Heart right ventricle (tissue), 16 donors: ENCODE data around the gene RARS2. TPM values are rescaled to one million over a fixed set of nuclear protein-coding genes. Genes with fewer than 3 reads are reported as not detected.
A peak's percentile ranks its signal among the peaks of the same experiment; 100 is the strongest.

Experiments
- ATAC-seq, 8 donors: fragments of 200-7000 bp; cut with Tn5 transposase; one replicate each; pipeline ENCODE4 v1.9.1; 2020; ENCODE audit warnings: mild to moderate bottlenecking in 8 of 8, moderate library complexity in 8 of 8, moderate number of reproducible peaks in 1 of 8
- DNase-seq, 2 donors: peaks; one replicate each; pipeline ENCODE4 v3.0.0-alpha.2; 2020
- H3K27ac ChIP-seq, 10 donors: fragments of 200-600 bp; sonication (generic) in 2 of 10; one replicate each; pipeline versions ENCODE4 v1.5.0 to v1.8.0; 2020 to 2022; ENCODE audit warnings: mild to moderate bottlenecking in 3 of 10
- H3K27me3 ChIP-seq, 7 donors: fragments of 200-600 bp; one replicate each; pipeline ENCODE4 v1.8.0; 2021 to 2022; ENCODE audit warnings: mild to moderate bottlenecking in 2 of 7
- H3K36me3 ChIP-seq, 9 donors: fragments of 200-600 bp; sonication (generic) in 1 of 9; one replicate each; pipeline versions ENCODE4 v1.5.0 to v1.8.0; 2020 to 2022; ENCODE audit warnings: mild to moderate bottlenecking in 2 of 9
- H3K4me1 ChIP-seq, 9 donors: fragments of 200-600 bp; sonication (generic) in 1 of 9; one replicate each; pipeline versions ENCODE4 v1.5.0 to v1.8.0; 2020 to 2022; ENCODE audit warnings: mild to moderate bottlenecking in 4 of 9
- H3K4me3 ChIP-seq, 10 donors: fragments of 200-600 bp; sonication (generic) in 2 of 10; one replicate each; pipeline versions ENCODE4 v1.5.0 to v1.8.0; 2020 to 2022; ENCODE audit warnings: mild to moderate bottlenecking in 7 of 10, moderate library complexity in 2 of 10
- H3K9me3 ChIP-seq, 11 donors: fragments of 200-600 bp in 10 of 11; sonication (generic) in 2 of 11; one replicate each; pipeline versions ENCODE4 v1.5.0 to v1.8.0; 2013 to 2022; ENCODE audit warnings: mild to moderate bottlenecking in 2 of 11, control low read depth in 1 of 11, moderate library complexity in 1 of 11
- CTCF ChIP-seq, 9 donors: fragments of 200-600 bp; sonication (generic) in 2 of 9; IDR thresholded peaks; one replicate each; pipeline versions ENCODE4 v1.5.0 to v1.8.0; 2021 to 2022; ENCODE audit warnings: antibody characterized with exemption in 9 of 9, mild to moderate bottlenecking in 5 of 9, moderate library complexity in 1 of 9
- WGBS, 2 donors: extraction: QIAGEN DNeasy Blood & Tissue Kit; methylation state at CpG; one replicate each; pipeline ENCODE4 v1.1.7; 2013; ENCODE audit warnings: inconsistent platforms in 1 of 2; 5-methylcytosine and 5-hydroxymethylcytosine counted together
- intact Hi-C, 10 donors: fragments of 100-400 bp; cut with DNase I; formaldehyde crosslinking; loops; one replicate each; pipeline versions ENCODE4 v1.11.1 to v1.14.2; 2022
- polyA plus RNA-seq, 2 donors: library from polyadenylated mRNA; stranded (reverse); fragments of 200-250 nt; gene quantifications; one replicate each; pipeline ENCODE4 v1.2.3, GENCODE V29; 2013
- total RNA-seq, 10 donors: library from RNA; stranded (reverse); fragmentation: NEBNext Ultra II Directional in 3 of 10; extraction: Animal tissue kit (Norgen Biotek cat#: 25700) in 3 of 10; gene quantifications; one replicate each; pipeline versions ENCODE4 v1.2.1 to v1.2.4, GENCODE V29; 2021 to 2023
- donor health status: Arrhythmogenic right ventricular cardiomyopathy.
- donor health status: ischemic (EF 13 %, LVEDD 7.1; RV severe dilation, severe dysfunction).
- donor health status: healthy with polysubstance abuse.
- donor health status: DM: no; HTN: yes; CAD: no.
- donor health status: DM: no; HTN: no; CAD: no.
- donor health status: ischemic (EF 25% LVEDD 6.9; RV normal size, moderate dysfunction).
- donor health status: ischemic (EF 25% LVEDD 5.7; RV mildly dilated, moderate dysfunction).
- donor health status: healthy.
- donor health status: DM: yes; HTN: yes; CAD: no.
- donor health status: Ischemic cardiomyopathy.
- donor health status: ischemic (EF 35%, LVEDD 5.7; RV mildly dilated, moderate dysfunction).
- donor health status: nonischemic (EF 11% LVEDD 7.7; RV severe dilation, severe dysfunction).
- donor health status: DM: yes; HTN: yes; CAD: no.
- donor health status: PGD.
- donor health status: ischemic (EF 29% LVEDD 5.4; RV normal size, mild dysfunction).
- donor health status: nonischemic (EF 23%, LVEDD 6.1; RV moderate dilation, normal function).

Gene RARS2
- total and polyA plus RNA-seq, 12 donors, result 12.1 to 26.1 (median 19.8) TPM

GRCh38 chr6:87483929-87484328, 105.9 kb downstream of the RARS2 start:
- TF ChIP-seq CTCF (IDR thresholded peaks at IDR 0.05), result peak in 5 of 9 donors; percentile 13 to 47 (median 27)
- peaks cover 0 to 5% (median 0%) of the 10 kb centered on the region in 11 donors for H3K9me3 ChIP-seq
- ATAC-seq (no peak), DNase-seq (peak in 1 of 2 donors; percentile 18)
- peaks cover 0 to 15% (median 0%) of the 10 kb centered on the region in 9 donors for H3K4me1 ChIP-seq
- no peak overlapping the region for H3K27ac ChIP-seq
- no peak overlapping the region for H3K4me3 ChIP-seq
- no peaks in the 10 kb centered on the region for H3K27me3 ChIP-seq
- intact Hi-C loops, result no loop called here
- peaks cover 0 to 26% (median 0%) of the 10 kb centered on the region in 9 donors for H3K36me3 ChIP-seq
- 80 to 81% methylated on average over 9 of the region's 9 CpGs for WGBS, 2 donors

- Histone ChIP-seq H3K4me3 (no peak overlapping the region), H3K9me3 (peaks cover 0 to 5% (median 0%) of the 10 kb centered on the region in 11 donors), H3K4me1 (peaks cover 0 to 15% (median 0%) of the 10 kb centered on the region in 9 donors), H3K36me3 (peaks cover 0 to 41% (median 0%) of the 10 kb centered on the region in 9 donors), H3K27ac (no peak overlapping the region), H3K27me3 (no peaks in the 10 kb centered on the region)
- ATAC-seq (no peak), DNase-seq (no peak)
- 74 to 77% methylated on average over 4 of the region's 4 CpGs for WGBS, 2 donors
- intact Hi-C loops, result no loop called here
- TF ChIP-seq CTCF (IDR thresholded peaks at IDR 0.05), result no peak
Observed at GRCh38 chr6:87482366-87482765, 107.4 kb downstream of the RARS2 start.

GRCh38 chr6:87481931-87482330, 107.9 kb downstream of the RARS2 start:
- TF ChIP-seq CTCF (IDR thresholded peaks at IDR 0.05), result no peak
- no peak overlapping the region for H3K4me3 ChIP-seq
- 89% methylated on average over 3 of the region's 3 CpGs for WGBS, 2 donors

GRCh38 chr6:87473419-87473903, 116.3 kb downstream of the RARS2 start:
- peaks cover 0 to 14% (median 0%) of the 10 kb centered on the region in 9 donors for H3K36me3 ChIP-seq
- H3K27me3 ChIP-seq, result no peaks in the 10 kb centered on the region
- peaks cover 2 to 13% (median 9%) of the 10 kb centered on the region in 9 donors for H3K4me1 ChIP-seq
- 1 to 2% methylated on average over 15 of the region's 15 CpGs for WGBS, 2 donors
- DNase-seq (peak; percentile 48 to 63), ATAC-seq (peak in 4 of 8 donors; percentile 2 to 87 (median 11))
- TF ChIP-seq CTCF (IDR thresholded peaks at IDR 0.05), result no peak
- H3K27ac ChIP-seq, result peak overlapping the region; percentile 74 to 99 (median 95)
- peak overlapping the region; percentile 55 to 94 (median 86) for H3K4me3 ChIP-seq
- intact Hi-C loops, result loop anchor here in 5 of 10 donors (5.0 to 10.0 kb wide), 6 partner anchors 61 to 221 kb away; partner anchors contain the start of genes CFAP206 (in 1 of the 5) and SMIM8 (in 1 of the 5)
- H3K9me3 ChIP-seq, result no peaks in the 10 kb centered on the region

More at GRCh38 chr6:87481931-87482330, 107.9 kb downstream of the RARS2 start:
- intact Hi-C loops, result no loop called here
- H3K36me3 ChIP-seq, result peaks cover 0 to 43% (median 0%) of the 10 kb centered on the region in 9 donors
- no peaks in the 10 kb centered on the region for H3K27me3 ChIP-seq
- DNase-seq (no peak), ATAC-seq (no peak)
- H3K27ac ChIP-seq, result no peak overlapping the region
- peaks cover 0 to 15% (median 0%) of the 10 kb centered on the region in 9 donors for H3K4me1 ChIP-seq
- peaks cover 0 to 5% (median 0%) of the 10 kb centered on the region in 11 donors for H3K9me3 ChIP-seq
